Measurements from ENCODE around the gene CCDC148.

Gene CCDC148

DNA sequence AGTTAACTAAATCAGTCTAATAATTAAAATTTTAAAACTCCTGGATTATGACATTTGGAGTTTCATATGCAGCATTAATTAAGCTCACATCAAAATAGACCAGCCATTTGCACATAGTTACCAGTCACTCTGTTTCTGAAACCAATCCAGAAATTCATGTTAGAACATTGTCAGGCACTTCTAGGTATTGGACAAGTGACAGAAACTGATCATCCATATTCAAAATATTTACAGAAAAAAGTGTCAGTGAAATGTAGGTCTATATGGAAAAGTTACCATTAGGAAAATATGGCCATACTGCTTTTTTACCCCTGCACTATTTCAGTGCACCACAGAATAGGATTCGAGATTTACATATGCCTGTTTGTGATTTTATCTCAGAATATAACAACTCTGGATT lies 321.5 kb downstream of the CCDC148 start:
- CTCF ChIA-PET, result no interaction called here
- no peak for DNase-seq (ENCODE audit: low read depth, low spot score)
- TF ChIP-seq, protein P1, sequence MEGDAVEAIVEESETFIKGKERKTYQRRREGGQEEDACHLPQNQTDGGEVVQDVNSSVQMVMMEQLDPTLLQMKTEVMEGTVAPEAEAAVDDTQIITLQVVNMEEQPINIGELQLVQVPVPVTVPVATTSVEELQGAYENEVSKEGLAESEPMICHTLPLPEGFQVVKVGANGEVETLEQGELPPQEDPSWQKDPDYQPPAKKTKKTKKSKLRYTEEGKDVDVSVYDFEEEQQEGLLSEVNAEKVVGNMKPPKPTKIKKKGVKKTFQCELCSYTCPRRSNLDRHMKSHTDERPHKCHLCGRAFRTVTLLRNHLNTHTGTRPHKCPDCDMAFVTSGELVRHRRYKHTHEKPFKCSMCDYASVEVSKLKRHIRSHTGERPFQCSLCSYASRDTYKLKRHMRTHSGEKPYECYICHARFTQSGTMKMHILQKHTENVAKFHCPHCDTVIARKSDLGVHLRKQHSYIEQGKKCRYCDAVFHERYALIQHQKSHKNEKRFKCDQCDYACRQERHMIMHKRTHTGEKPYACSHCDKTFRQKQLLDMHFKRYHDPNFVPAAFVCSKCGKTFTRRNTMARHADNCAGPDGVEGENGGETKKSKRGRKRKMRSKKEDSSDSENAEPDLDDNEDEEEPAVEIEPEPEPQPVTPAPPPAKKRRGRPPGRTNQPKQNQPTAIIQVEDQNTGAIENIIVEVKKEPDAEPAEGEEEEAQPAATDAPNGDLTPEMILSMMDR (IDR thresholded peaks at IDR 0.05; ENCODE audit: insufficient read depth, low read length, missing control alignments), result no peak
- H3K4me3 ChIP-seq (ENCODE audit: low read depth, low read length), result no peak overlapping the region
- POLR2A ChIA-PET, result no interaction called here

GRCh38 chr2:158134655-158135054 lies 321.9 kb downstream of the CCDC148 start:
- POLR2A ChIA-PET, result no interaction called here
- TF ChIP-seq, protein P1 (IDR thresholded peaks at IDR 0.05; ENCODE audit: insufficient read depth, low read length, missing control alignments), result no peak
- no peak overlapping the region for H3K4me3 ChIP-seq (ENCODE audit: low read depth, low read length)
- CTCF ChIA-PET, result no interaction called here
- no peak for DNase-seq (ENCODE audit: low read depth, low spot score)

DNA sequence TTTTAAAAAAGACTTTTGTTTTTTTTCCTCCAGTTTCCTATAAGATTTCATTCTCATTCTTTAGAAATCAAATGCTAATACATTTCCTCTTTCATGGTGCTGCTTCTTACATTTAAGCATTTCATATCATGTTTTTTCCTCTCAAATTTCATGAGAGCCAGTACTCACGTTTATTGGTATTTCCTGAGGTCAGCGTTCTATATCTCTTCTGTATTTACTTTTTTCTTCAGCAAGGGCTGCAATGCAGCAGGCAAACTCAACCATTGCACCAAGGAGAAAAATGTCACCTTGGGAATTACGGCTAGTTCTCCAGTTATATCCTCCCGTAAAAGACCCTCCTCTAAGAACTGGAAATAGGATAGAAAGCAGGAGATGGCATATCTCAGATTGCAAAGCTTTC lies 322.5 kb downstream of the CCDC148 start:
- TF ChIP-seq, protein P1 (IDR thresholded peaks at IDR 0.05; ENCODE audit: insufficient read depth, low read length, missing control alignments), result no peak
- POLR2A ChIA-PET, result no interaction called here
- DNase-seq (ENCODE audit: low read depth, low spot score), result no peak
- CTCF ChIA-PET, result no interaction called here
- H3K4me3 ChIP-seq (ENCODE audit: low read depth, low read length), result no peak overlapping the region

GRCh38 chr2:158131919-158132566 lies 324.5 kb downstream of the CCDC148 start:
- no peak overlapping the region for H3K4me3 ChIP-seq (ENCODE audit: low read depth, low read length)
- DNase-seq (ENCODE audit: low read depth, low spot score), result no peak
- POLR2A ChIA-PET, result no interaction called here
- CTCF ChIA-PET, result interaction anchor here (0.5 to 1.1 kb wide), 2 partner anchors 477 to 622 kb away, joined by 3 read pairs; no protein-coding TSS in a partner anchor
- TF ChIP-seq, protein P1 (IDR thresholded peaks at IDR 0.05; ENCODE audit: insufficient read depth, low read length, missing control alignments), result no peak

DNA sequence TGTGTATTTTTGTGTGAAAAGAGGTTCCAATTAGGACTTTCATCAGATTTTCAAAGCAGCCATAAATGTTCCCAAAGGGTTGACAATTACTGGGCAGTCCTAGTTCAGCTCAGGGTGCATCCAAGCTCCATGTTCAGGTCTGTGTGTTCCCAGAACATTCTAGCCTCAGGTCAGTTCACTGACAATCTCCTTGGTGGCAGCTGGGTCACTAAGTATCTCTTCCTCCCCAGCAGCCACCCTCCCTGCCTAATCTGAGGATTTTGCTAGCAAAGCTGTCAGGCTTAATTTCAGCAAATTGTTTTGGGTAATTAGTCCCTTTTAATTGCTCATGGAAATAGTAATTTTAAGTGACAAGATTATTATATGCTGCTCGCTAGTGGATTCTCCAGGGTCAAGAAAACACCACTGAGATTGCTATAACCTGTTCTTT lies 325.1 kb downstream of the CCDC148 start:
- H3K4me3 ChIP-seq (ENCODE audit: low read depth, low read length), result no peak overlapping the region
- no peak for DNase-seq (ENCODE audit: low read depth, low spot score)
- CTCF ChIA-PET, result interaction anchor here (1.1 kb wide), 1 partner anchor 623 kb away, joined by 3 read pairs; no protein-coding TSS in a partner anchor

GRCh38 chr2:158130832-158131473 lies 325.6 kb downstream of the CCDC148 start:
- no peak overlapping the region for H3K4me3 ChIP-seq (ENCODE audit: low read depth, low read length)
- POLR2A ChIA-PET, result no interaction called here
- CTCF ChIA-PET, result interaction anchor here (1.1 kb wide), 1 partner anchor 624 kb away, joined by 3 read pairs; no protein-coding TSS in a partner anchor
- DNase-seq (ENCODE audit: low read depth, low spot score), result no peak
- TF ChIP-seq, protein P1 (IDR thresholded peaks at IDR 0.05; ENCODE audit: insufficient read depth, low read length, missing control alignments), result no peak

More for the DNA sequence above, 325.1 kb downstream of the CCDC148 start:
- POLR2A ChIA-PET, result no interaction called here
- TF ChIP-seq, protein P1 (IDR thresholded peaks at IDR 0.05; ENCODE audit: insufficient read depth, low read length, missing control alignments), result no peak
